Keratinocyte (primary cell): ENCODE results near the gene ADAMTS2.

Experiments used
- EZH2 ChIP-seq: IDR thresholded peaks from one replicate; pipeline ENCODE4 v1.6.1; 2012; ENCODE audit warnings: inconsistent platforms, mild to moderate bottlenecking, low read length, moderate library complexity
- TF ChIP-seq, protein P1 (sequence below), 3 experiments: IDR thresholded peaks in 1 of 3; conservative IDR thresholded peaks in 1 of 3; optimal IDR thresholded peaks in 1 of 3; 2 replicates in 2 of 3; 3 replicates in 1 of 3; pipeline versions ENCODE3 to v1.5.1; 2011; ENCODE audit warnings: low read length in 3 of 3, mild to moderate bottlenecking in 3 of 3, moderate library complexity in 2 of 3, control low read depth in 1 of 3, inconsistent platforms in 1 of 3; ENCODE audit not compliant: insufficient read depth in 2 of 3; ENCODE audit errors: extremely low read depth in 1 of 3

DNA sequence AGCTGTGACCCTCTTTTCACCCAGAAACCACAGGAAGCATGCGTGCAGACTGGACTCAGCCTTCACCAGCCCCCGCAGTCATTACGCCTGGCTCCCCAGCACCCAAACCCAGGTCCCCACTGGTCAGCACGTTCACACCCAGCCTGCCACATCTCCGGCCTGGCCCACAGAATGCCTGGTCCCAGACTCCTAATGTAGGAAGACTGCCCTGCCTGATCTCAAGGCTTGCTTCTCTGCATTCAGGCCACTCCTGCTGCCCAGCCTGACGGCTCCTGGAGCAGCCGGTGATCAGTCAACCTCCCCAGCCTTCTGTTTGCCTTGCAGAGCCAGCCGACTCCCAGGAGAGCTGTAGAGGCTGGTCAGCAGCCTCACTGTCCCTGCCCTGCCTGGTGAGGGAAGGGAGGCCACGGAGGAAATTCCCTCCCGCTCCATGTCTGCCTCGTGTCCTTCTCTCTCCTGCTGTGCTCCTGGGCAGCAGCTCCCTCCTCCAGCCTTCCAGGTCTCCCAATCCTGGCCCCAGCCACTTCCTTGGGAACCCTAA is 25.4 kb downstream of the ADAMTS2 start:
- TF ChIP-seq, protein P1, sequence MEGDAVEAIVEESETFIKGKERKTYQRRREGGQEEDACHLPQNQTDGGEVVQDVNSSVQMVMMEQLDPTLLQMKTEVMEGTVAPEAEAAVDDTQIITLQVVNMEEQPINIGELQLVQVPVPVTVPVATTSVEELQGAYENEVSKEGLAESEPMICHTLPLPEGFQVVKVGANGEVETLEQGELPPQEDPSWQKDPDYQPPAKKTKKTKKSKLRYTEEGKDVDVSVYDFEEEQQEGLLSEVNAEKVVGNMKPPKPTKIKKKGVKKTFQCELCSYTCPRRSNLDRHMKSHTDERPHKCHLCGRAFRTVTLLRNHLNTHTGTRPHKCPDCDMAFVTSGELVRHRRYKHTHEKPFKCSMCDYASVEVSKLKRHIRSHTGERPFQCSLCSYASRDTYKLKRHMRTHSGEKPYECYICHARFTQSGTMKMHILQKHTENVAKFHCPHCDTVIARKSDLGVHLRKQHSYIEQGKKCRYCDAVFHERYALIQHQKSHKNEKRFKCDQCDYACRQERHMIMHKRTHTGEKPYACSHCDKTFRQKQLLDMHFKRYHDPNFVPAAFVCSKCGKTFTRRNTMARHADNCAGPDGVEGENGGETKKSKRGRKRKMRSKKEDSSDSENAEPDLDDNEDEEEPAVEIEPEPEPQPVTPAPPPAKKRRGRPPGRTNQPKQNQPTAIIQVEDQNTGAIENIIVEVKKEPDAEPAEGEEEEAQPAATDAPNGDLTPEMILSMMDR (optimal IDR thresholded peaks at IDR 0.05 in 1 of 3, IDR thresholded peaks at IDR 0.05 in 1 of 3, conservative IDR thresholded peaks at IDR 0.05 in 1 of 3; ENCODE audit: extremely low read depth in 1 of 3, insufficient read depth in 2 of 3, low read length in 3 of 3), result no peak
- TF ChIP-seq EZH2, result no peak
